ENCODE measurements around the gene ARHGEF12.

The ARHGEF12 gene

DNA sequence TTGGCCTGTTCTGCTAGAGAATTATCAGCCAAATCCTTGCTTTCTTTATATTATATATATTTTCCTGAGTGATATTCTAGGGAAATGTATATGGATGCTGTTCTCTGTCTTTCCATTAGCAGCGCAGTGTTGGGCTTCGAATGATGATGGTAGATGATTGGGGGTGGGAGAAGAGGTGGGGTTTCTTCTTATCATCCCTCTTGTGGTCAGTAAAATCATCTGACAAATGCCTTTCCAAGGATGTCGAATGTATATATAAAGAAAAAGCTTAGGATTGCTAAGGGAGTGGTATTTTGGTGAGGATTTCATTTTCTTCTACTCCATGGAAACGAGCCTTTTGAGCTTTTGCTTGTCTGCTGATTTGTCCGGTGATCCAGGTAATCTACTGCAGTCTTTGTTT lies 48.9 kb downstream of the ARHGEF12 start:
- Histone ChIP-seq H3F3A (ENCODE audit: insufficient read depth) (no peaks in the 10 kb centered on the region), H3K9ac (ENCODE audit: low read length) (no peak overlapping the region), H3K9me2 (replicated peaks; ENCODE audit: insufficient read depth, low read length) (no peaks in the 10 kb centered on the region), H2AFZ (ENCODE audit: low read depth, low read length, severe bottlenecking) (no peak overlapping the region), H3K4me3 (ENCODE audit: insufficient read depth, low read length, poor library complexity, severe bottlenecking) (no peak overlapping the region), H3K27me3 (ENCODE audit: low read length) (no peaks in the 10 kb centered on the region), H4K20me1 (ENCODE audit: low read depth, low read length) (peaks cover 30% of the 10 kb centered on the region), H3K9me3 (ENCODE audit: insufficient read depth, low read length) (0 out of 2 replicates have a peak, but pooled peaks cover 3% of the 10 kb centered on the region), H3K27ac (ENCODE audit: low read depth, low read length) (no peak overlapping the region), H3K79me2 (ENCODE audit: insufficient read depth, low read length) (no peaks in the 10 kb centered on the region), H3K36me3 (ENCODE audit: low read length) (0 out of 2 replicates have a peak, but pooled peaks cover 4% of the 10 kb centered on the region), H3K4me2 (ENCODE audit: low read depth, low read length, poor library complexity, severe bottlenecking) (no peak overlapping the region)
- no peak for TF ChIP-seq CTCF (IDR thresholded peaks at IDR 0.05; ENCODE audit: insufficient read depth, low read length, poor library complexity, severe bottlenecking)
- no peak for TF ChIP-seq EZH2phosphoT487 (conservative IDR thresholded peaks at IDR 0.05; ENCODE audit: low read length)

DNA sequence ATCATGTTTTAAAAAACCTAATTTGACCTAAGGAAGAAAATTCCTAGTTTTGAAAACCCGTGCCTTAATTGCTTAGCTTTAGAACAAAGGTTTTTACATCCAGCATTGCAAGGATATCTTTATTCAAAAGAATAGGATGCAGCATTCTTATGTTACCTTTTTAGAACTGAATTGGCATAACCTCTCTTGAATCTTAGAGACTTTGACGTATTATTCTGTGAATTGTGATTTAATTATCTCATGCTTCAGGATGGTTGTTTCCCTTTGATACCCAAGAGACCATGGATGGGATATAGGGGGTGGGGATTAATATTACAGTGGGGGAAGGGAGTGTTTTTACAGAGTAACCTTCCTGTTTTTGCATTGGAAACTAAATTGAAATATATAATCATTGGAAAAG lies 49.4 kb downstream of the ARHGEF12 start:
- TF ChIP-seq CTCF (IDR thresholded peaks at IDR 0.05; ENCODE audit: insufficient read depth, low read length, poor library complexity, severe bottlenecking) = no peak
- no peak for TF ChIP-seq EZH2phosphoT487 (conservative IDR thresholded peaks at IDR 0.05; ENCODE audit: low read length)
- Histone ChIP-seq H3F3A (ENCODE audit: insufficient read depth) (no peaks in the 10 kb centered on the region), H3K36me3 (ENCODE audit: low read length) (0 out of 2 replicates have a peak, but pooled peaks cover 4% of the 10 kb centered on the region), H3K9me2 (replicated peaks; ENCODE audit: insufficient read depth, low read length) (no peaks in the 10 kb centered on the region), H3K9me3 (ENCODE audit: insufficient read depth, low read length) (0 out of 2 replicates have a peak, but pooled peaks cover 3% of the 10 kb centered on the region), H3K4me2 (ENCODE audit: low read depth, low read length, poor library complexity, severe bottlenecking) (no peak overlapping the region), H3K79me2 (ENCODE audit: insufficient read depth, low read length) (no peaks in the 10 kb centered on the region), H4K20me1 (ENCODE audit: low read depth, low read length) (peaks cover 30% of the 10 kb centered on the region), H3K27ac (ENCODE audit: low read depth, low read length) (no peak overlapping the region), H2AFZ (ENCODE audit: low read depth, low read length, severe bottlenecking) (no peak overlapping the region), H3K27me3 (ENCODE audit: low read length) (no peaks in the 10 kb centered on the region), H3K4me3 (ENCODE audit: insufficient read depth, low read length, poor library complexity, severe bottlenecking) (no peak overlapping the region), H3K9ac (ENCODE audit: low read length) (no peak overlapping the region)

DNA sequence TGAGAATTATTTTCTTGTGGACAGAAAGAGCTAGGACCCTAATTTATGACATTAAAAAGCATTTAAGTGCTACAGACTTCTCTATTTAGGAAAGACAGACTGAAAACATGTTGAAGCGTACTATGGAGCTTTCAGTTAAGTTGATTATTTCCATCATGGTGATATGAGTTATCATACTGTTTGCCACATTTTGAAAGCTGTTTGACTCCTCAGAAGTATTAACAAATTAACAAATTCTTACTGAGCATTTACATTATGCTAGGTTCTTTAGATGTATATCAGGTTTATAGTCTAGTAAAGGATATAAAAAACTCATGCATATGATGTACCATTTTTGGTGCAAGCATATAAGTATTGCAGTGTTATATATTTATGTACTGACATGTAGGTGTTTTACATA lies 50.1 kb downstream of the ARHGEF12 start:
- no peak overlapping the region for H3K27ac ChIP-seq (ENCODE audit: low read depth, low read length)
- no peak overlapping the region for H3K4me2 ChIP-seq (ENCODE audit: low read depth, low read length, poor library complexity, severe bottlenecking)
- no peak overlapping the region for H3K9ac ChIP-seq (ENCODE audit: low read length)
- H3K36me3 ChIP-seq (ENCODE audit: low read length) = 0 out of 2 replicates have a peak, but pooled peaks cover 4% of the 10 kb centered on the region
- no peaks in the 10 kb centered on the region for H3F3A ChIP-seq (ENCODE audit: insufficient read depth)
- TF ChIP-seq EZH2phosphoT487 (conservative IDR thresholded peaks at IDR 0.05; ENCODE audit: low read length) (no peak), CTCF (IDR thresholded peaks at IDR 0.05; ENCODE audit: insufficient read depth, low read length, poor library complexity, severe bottlenecking) (no peak)
- 0 out of 2 replicates have a peak, but pooled peaks cover 3% of the 10 kb centered on the region for H3K9me3 ChIP-seq (ENCODE audit: insufficient read depth, low read length)
- no peak overlapping the region for H2AFZ ChIP-seq (ENCODE audit: low read depth, low read length, severe bottlenecking)
- no peaks in the 10 kb centered on the region for H3K27me3 ChIP-seq (ENCODE audit: low read length)
- H3K9me2 ChIP-seq (replicated peaks; ENCODE audit: insufficient read depth, low read length) = no peaks in the 10 kb centered on the region
- H3K79me2 ChIP-seq (ENCODE audit: insufficient read depth, low read length) = no peaks in the 10 kb centered on the region
- H4K20me1 ChIP-seq (ENCODE audit: low read depth, low read length) = peaks cover 36% of the 10 kb centered on the region
- no peak overlapping the region for H3K4me3 ChIP-seq (ENCODE audit: insufficient read depth, low read length, poor library complexity, severe bottlenecking)
